Activated CD4-positive, alpha-beta T cell treated with anti-CD3 and anti-CD28 coated beads, Interleukin-2, Interleukin-6, amounts not matched to agents 100 ng/mL and 50 ng/mL, durations not matched to agents 16 hours and 8 hours (primary cell): ENCODE measurements around the gene PET100.

ENCODE experiments used
- DNase-seq: peaks from one replicate; pipeline ENCODE4 v3.0.0-alpha.2; 2020

Gene PET100

GRCh38 chr19:7654401-7654800 is 24.8 kb downstream of the PET100 start:
- no peak for DNase-seq

GRCh38 chr19:7655581-7655980 is 26.0 kb downstream of the PET100 start:
- no peak for DNase-seq

- DNase-seq = no peak
Observed at GRCh38 chr19:7657131-7657751, 27.6 kb downstream of the PET100 start.

GRCh38 chr19:7658219-7658686 is 28.7 kb downstream of the PET100 start:
- DNase-seq = peak; percentile 69

- DNase-seq = no peak
Observed at GRCh38 chr19:7661744-7662538, 32.3 kb downstream of the PET100 start.

GRCh38 chr19:7662657-7663056 is 33.1 kb downstream of the PET100 start:
- DNase-seq = no peak

GRCh38 chr19:7663706-7664105 is 34.1 kb downstream of the PET100 start:
- DNase-seq = no peak

GRCh38 chr19:7665076-7665475 is 35.5 kb downstream of the PET100 start:
- DNase-seq = no peak

GRCh38 chr19:7668842-7669241 is 39.2 kb downstream of the PET100 start, which contains the start of gene RETN:
Gene RETN, plus strand, starts transcription at chr19:7669049. Its CDS starts 278 bp downstream, at chr19:7669327.
- no peak for DNase-seq

- DNase-seq = no peak
Observed at GRCh38 chr19:7669641-7670040, 40.0 kb downstream of the PET100 start.

- no peak for DNase-seq
Observed at GRCh38 chr19:7670150-7670783, 40.7 kb downstream of the PET100 start.

- DNase-seq = no peak
Observed at GRCh38 chr19:7670790-7671189, 41.2 kb downstream of the PET100 start.

GRCh38 chr19:7672522-7672921 is 42.9 kb downstream of the PET100 start:
- no peak for DNase-seq

GRCh38 chr19:7674010-7675005 is 44.7 kb downstream of the PET100 start:
- peak; percentile 45 for DNase-seq

GRCh38 chr19:7676376-7676775 is 46.8 kb downstream of the PET100 start:
- DNase-seq = no peak

GRCh38 chr19:7676854-7677253 is 47.3 kb downstream of the PET100 start, which contains the start of gene MCEMP1:
Gene MCEMP1, plus strand, starts transcription at chr19:7677090. Its CDS starts 31 bp downstream, at chr19:7677121.
- no peak for DNase-seq

GRCh38 chr19:7677669-7678311 is 48.2 kb downstream of the PET100 start:
- DNase-seq = no peak

- peak; percentile 73 for DNase-seq
Observed at GRCh38 chr19:7678971-7679751, 49.6 kb downstream of the PET100 start.

GRCh38 chr19:7679771-7680605 is 50.4 kb downstream of the PET100 start:
- no peak for DNase-seq
